RWPE2 (cell line): ENCODE results near the gene MRTFA.

Experiments used
- ATAC-seq: fragments of 200-7000 bp; cut with Tn5 transposase; 3 replicates; pipeline ENCODE4 v1.9.1; 2021; ENCODE audit warnings: low read depth
- DNase-seq: peaks from one replicate; pipeline ENCODE4 v3.0.0-alpha.2; 2020; ENCODE audit warnings: low spot score
- H3K27ac ChIP-seq: fragments of 450-650 bp; 2 replicates; pipeline ENCODE4 v1.5.1; 2017; ENCODE audit warnings: mild to moderate bottlenecking; ENCODE audit not compliant: poor library complexity, severe bottlenecking
- H3K27me3 ChIP-seq: fragments of 250-450 bp; sonication (Bioruptor Pico); 2 replicates; pipeline ENCODE4 v1.5.1; 2021; ENCODE audit warnings: mild to moderate bottlenecking, moderate library complexity; ENCODE audit not compliant: insufficient read depth, poor library complexity, severe bottlenecking
- H3K36me3 ChIP-seq: fragments of 250-450 bp; sonication (Bioruptor Pico); 2 replicates; pipeline ENCODE4 v1.5.1; 2020; ENCODE audit warnings: low read depth, mild to moderate bottlenecking, moderate library complexity
- H3K4me1 ChIP-seq: fragments of 250-450 bp; sonication (Bioruptor Pico); 2 replicates; pipeline ENCODE4 v1.5.1; 2021; ENCODE audit warnings: mild to moderate bottlenecking, moderate library complexity; ENCODE audit not compliant: insufficient read depth, poor library complexity, severe bottlenecking
- H3K4me3 ChIP-seq: fragments of 250-450 bp; sonication (Bioruptor Pico); 2 replicates; pipeline ENCODE4 v1.5.1; 2021; ENCODE audit warnings: mild to moderate bottlenecking, moderate library complexity; ENCODE audit not compliant: severe bottlenecking
- H3K9me3 ChIP-seq: fragments of 250-450 bp; sonication (Bioruptor Pico); 2 replicates; pipeline ENCODE4 v1.5.1; 2021; ENCODE audit warnings: mild to moderate bottlenecking, moderate library complexity; ENCODE audit not compliant: severe bottlenecking
- CTCF ChIP-seq: fragments of 450-650 bp; IDR thresholded peaks from one replicate; pipeline ENCODE4 v1.5.1; 2017; ENCODE audit warnings: mild to moderate bottlenecking, moderate library complexity; ENCODE audit not compliant: poor library complexity, severe bottlenecking

MRTFA gene

DNA sequence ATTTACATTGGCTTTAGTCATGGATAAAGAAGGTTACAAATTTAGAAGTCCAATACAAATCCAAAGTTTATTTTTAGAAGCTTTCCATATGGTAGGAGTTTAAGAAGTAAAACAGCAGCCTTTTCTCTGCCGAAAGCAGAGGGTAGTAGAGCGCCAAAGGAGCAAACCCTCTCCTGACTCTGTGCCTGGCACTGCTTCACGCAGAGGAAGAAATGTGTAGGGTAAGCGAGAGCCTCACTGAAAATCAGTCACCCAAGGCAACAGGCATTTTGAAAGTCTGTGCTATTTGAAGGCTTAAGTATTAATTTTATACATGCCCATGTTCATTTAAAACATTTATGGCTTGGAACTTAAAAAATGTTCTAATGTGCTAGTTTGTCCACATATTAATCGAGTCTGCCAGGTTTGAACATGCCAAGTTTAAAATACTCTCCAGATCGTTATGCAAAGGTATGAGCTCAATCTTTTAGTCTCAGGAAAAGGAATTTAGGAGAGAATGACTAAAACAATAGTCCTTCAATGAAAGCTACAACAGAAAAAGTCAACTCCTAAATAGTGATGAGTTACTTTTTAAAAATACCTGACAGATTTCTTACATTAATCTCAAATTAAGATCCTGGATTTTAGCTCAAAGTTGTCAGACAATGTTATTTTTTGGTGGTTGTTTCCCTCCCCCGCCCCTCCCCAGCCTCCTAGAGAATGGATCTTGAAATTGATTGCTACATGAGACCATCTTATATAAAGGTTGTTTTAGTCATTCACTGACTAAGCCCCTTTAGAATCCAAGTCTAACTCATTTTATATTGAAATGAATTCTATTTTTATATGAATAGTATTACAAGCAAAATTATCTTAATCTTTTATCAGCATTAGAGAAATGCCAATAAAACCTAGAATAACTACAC is 38.7 kb downstream of the MRTFA start:
- ATAC-seq (peak; percentile 77), DNase-seq (no peak)
- Histone ChIP-seq H3K36me3 (no peaks in the 10 kb centered on the region; the same call in 1 of the 2 replicates), H3K4me1 (peaks cover 77% of the 10 kb centered on the region), H3K27me3 (no peaks in the 10 kb centered on the region), H3K9me3 (no peaks in the 10 kb centered on the region), H3K4me3 (no peak overlapping the region), H3K27ac (peak overlapping the region; percentile 97)
- TF ChIP-seq CTCF: no peak

GRCh38 chr22:40595497-40596234 is 40.9 kb downstream of the MRTFA start:
- H3K27me3 ChIP-seq: no peaks in the 10 kb centered on the region
- no peak for TF ChIP-seq CTCF
- ATAC-seq: no peak
- H3K9me3 ChIP-seq: no peaks in the 10 kb centered on the region
- DNase-seq: no peak
- peak overlapping the region; percentile 97 for H3K27ac ChIP-seq
- H3K4me3 ChIP-seq: no peak overlapping the region
- peaks cover 71% of the 10 kb centered on the region for H3K4me1 ChIP-seq
- H3K36me3 ChIP-seq: no peaks in the 10 kb centered on the region; the same call in 1 of the 2 replicates

DNA sequence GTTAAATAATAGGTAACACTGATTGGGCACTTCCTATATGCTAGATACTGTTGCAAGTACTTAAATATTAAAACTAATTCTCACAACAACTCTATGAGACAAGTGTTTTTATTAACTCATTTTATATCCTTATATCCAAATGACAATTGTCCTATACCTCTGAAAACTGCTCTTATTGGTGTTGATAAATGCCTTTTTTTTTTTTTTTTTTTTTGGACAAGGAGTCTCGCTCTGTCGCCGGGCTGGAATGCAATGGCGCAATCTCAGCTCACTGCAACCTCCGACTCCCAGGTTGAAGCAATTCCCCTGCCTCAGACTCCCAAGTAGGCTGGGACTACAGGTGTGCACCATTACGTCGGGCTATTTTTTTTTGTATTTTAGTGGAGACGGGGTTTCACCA is 41.6 kb downstream of the MRTFA start:
- no peaks in the 10 kb centered on the region for H3K27me3 ChIP-seq
- H3K36me3 ChIP-seq: no peaks in the 10 kb centered on the region; the same call in 1 of the 2 replicates
- no peak for TF ChIP-seq CTCF
- peak overlapping the region; percentile 97 for H3K27ac ChIP-seq
- H3K4me1 ChIP-seq: peaks cover 67% of the 10 kb centered on the region
- no peak overlapping the region for H3K4me3 ChIP-seq
- no peak for DNase-seq
- ATAC-seq: no peak
- H3K9me3 ChIP-seq: no peaks in the 10 kb centered on the region

GRCh38 chr22:40594346-40594745 is 42.2 kb downstream of the MRTFA start:
- peaks cover 69% of the 10 kb centered on the region for H3K4me1 ChIP-seq

More at GRCh38 chr22:40594346-40594745, 42.2 kb downstream of the MRTFA start:
- Histone ChIP-seq H3K9me3 (no peaks in the 10 kb centered on the region), H3K27ac (peak overlapping the region; percentile 97), H3K36me3 (no peaks in the 10 kb centered on the region; the same call in none of the 2 replicates), H3K4me3 (no peak overlapping the region), H3K27me3 (no peaks in the 10 kb centered on the region)
- no peak for TF ChIP-seq CTCF
- DNase-seq (no peak), ATAC-seq (no peak)
